ENCODE results near the gene AHRR.
"Not testable (repeated sequence)": the region's sequence is repeated elsewhere in the genome, so short reads cannot be mapped to it uniquely, and the experiment has no call there.

DNA sequence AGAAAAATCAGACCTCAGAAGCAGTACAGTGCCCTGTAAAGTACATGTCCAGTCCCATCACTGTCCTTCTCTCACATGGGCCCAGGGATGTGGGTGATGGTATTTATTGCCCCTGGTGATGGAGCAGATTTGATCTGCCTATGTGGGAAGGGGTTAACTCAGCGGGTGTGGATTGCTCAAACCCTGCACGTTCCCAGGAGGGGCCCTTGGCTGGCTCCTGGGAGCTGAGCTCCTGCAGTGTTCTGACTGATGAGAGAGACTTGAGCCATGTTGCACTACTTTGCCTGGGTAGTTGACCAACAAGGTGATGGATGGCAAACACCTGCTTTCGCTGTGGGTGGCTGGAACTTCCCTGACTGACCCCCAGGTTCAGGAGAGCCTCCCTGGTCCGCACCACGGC is 21.6 kb upstream of the AHRR start:
- TF ChIP-seq, protein P1, sequence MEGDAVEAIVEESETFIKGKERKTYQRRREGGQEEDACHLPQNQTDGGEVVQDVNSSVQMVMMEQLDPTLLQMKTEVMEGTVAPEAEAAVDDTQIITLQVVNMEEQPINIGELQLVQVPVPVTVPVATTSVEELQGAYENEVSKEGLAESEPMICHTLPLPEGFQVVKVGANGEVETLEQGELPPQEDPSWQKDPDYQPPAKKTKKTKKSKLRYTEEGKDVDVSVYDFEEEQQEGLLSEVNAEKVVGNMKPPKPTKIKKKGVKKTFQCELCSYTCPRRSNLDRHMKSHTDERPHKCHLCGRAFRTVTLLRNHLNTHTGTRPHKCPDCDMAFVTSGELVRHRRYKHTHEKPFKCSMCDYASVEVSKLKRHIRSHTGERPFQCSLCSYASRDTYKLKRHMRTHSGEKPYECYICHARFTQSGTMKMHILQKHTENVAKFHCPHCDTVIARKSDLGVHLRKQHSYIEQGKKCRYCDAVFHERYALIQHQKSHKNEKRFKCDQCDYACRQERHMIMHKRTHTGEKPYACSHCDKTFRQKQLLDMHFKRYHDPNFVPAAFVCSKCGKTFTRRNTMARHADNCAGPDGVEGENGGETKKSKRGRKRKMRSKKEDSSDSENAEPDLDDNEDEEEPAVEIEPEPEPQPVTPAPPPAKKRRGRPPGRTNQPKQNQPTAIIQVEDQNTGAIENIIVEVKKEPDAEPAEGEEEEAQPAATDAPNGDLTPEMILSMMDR (IDR thresholded peaks at IDR 0.05; ENCODE audit: insufficient read depth, low read depth, low read length): not testable (repeated sequence)
- not testable (repeated sequence) for TF ChIP-seq EZH2 (IDR thresholded peaks at IDR 0.05; ENCODE audit: insufficient read depth, low read length)
